HG02840 (cell line): ENCODE measurements around the gene ZNF879.

Experiments
- ATAC-seq: cut with Tn5 transposase; IDR thresholded peaks from one replicate; pipeline ENCODE4 v1.9.1; 2021; ENCODE audit warnings: mild to moderate bottlenecking, moderate library complexity, moderate number of reproducible peaks; ENCODE audit not compliant: unreplicated experiment, low FRiP score

The ZNF879 gene

DNA sequence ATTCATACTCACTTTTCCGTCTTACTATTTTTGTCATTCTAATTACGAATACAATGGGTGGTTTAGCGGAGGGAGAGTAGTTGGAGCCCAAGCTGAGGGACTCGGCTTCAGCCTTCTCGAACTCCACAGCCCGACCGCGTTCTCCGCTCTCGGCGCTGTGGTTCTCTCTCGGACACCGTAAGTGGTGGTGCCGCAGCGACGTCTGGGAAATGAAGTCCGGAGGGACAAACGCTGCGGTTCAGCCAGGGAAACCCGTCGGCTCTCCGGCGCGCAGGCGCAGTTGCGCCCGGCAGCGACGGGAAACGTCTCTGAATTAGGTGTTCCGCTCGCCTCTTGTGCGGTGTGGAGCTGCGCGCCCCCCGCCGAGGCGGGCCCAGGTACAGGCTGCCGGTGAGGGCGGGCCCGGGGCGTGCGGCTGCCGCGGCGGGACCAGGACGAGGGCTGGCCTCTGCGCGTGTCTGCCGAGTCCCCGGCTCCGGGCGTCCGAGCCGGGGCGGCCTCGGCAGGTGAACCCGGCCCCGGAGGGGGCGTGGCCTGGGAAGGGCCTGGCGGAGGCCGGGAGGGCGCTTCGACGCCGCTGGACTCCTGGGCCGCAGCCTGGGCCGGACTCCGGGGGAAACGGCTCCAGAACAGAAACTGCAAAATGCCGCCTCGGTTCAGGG lies at the start of gene ZNF879:
TSS of gene ZNF879 (plus strand) at position 277 of the 662 bp plus-strand sequence. CDS start 1,201 bp downstream, outside the sequence.
- no peak for ATAC-seq

DNA sequence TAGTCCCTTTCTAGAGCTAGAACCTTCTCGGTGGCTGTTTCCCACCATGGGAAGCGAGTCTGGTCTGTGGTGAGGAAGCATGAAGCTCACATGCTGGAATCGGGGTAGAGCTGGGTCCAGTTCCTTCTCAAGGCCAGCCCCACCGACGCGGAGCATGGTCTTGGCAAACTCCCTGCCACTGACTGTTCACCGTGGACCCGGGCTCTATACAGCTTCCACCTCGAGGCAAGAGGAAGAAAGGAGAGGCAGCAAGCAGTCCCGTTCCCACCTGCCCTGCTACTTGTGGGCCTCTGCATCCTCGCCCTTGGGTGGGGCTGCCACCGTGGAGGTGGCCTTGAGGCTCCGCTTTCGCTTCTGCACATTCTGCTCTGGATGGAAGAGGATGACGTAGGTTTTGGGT lies 42.2 kb upstream of the ZNF879 start:
- ATAC-seq, result no peak

DNA sequence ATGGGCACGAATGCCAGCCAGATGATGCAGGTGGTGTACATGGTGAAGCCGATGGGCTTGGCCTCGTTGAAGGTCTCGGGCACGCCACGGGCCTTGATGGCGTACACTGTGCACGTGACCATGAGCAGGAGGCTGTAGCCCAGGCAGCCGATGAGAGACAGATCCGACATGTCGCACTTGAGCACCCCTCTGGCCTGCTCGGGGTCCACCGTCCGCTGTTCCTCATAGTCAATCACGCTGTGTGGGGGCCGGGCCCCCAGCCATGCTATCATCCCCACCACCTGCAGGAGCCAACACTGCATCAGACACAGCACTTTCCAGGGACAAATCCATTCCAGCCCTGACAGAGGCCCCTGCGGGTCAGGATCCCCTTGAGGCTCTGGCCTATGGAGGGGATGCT lies 40.7 kb upstream of the ZNF879 start:
- no peak for ATAC-seq

DNA sequence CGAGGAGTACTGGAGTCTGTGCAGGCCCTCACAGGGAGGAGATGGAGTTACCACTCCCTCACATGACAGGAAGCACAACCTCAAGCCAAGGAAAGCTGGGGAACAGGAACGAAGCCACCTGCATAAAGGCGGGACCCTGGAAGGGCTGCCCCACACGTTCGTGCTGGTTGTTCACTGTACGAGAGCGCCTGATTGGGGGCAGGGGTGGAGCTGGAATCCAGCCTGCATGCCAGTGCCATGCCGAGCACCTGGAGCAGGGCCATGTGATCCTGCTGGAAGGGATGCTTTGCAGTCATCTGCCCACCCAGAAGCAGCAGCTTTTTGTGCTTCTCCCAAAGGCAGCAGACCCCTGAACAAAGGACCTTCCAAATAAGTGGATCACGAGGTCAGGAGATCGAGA lies 39.9 kb upstream of the ZNF879 start:
- ATAC-seq, result no peak

DNA sequence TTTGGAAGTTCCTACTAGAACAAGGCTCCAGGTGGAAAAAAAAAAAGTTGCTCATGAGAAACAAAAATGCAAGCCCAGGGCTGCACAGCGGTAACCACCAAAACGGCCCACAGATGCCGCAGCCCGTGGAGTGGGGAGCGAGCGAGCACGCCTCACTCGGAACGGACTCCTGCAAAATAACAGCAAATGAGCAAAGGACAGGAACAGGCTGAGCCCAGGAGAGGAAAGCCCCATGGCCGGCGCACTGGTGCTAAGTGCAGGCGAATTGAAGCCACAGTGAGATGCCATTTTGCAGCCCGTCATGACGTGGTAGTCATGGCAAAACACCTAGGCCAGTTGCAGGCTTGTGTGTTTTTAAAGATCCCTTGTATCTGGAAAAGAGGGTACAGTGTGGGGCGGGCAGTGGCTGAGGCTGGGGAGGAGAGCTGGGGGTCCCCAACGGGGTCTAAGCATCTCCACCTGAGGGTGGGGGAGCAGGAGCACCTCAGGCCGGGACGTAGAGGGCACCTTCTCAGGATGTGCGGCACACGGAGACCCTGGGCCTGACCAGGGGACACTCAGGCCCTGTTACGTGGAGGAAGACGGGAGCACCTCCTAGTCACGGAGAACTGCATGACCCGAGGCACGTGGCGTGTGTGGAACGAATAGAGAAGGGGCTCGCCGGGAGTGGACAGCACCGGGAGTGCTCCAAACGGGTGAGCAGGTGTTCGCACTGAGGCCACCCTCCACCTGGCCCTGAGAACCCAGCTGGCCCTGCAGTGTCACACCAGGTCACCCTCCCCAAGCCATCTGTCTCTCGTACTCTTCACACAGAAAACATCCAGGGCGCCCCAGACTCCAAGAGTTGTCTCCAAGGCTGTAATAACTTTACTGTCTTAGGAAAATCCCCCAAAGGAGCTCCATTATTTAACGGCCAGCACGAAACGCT lies 39.2 kb upstream of the ZNF879 start:
- ATAC-seq, result no peak

DNA sequence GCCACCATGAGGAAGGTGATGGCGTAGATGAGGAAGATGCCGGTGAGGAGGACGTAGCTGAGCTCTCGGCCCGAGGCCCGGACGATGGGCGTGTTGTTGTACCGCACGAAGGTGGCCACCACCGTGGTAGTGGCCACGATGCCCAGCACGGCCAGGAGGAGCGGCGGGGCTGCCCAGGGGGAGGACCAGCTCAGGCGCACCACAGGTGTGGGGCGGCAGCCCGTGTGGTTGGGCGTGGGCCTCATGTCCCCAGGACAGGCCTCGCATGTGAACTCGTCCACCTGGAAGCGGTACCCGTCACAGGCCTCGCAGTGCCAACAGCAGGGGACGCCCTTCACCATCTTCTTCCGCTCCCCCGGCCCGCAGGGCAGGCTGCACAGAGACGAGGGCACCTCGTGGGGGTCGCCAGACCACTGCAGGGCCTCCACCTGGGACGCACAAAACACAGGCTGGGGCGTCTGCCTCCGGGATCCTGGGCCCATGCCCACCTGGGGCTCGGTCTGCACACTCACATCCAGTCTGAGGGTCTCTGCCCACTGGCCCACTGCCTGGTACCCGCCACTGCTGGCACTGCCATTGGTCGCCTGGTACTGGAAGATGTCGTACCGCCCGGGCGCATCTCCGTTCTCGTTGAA lies 37.2 kb upstream of the ZNF879 start:
- ATAC-seq, result no peak

DNA sequence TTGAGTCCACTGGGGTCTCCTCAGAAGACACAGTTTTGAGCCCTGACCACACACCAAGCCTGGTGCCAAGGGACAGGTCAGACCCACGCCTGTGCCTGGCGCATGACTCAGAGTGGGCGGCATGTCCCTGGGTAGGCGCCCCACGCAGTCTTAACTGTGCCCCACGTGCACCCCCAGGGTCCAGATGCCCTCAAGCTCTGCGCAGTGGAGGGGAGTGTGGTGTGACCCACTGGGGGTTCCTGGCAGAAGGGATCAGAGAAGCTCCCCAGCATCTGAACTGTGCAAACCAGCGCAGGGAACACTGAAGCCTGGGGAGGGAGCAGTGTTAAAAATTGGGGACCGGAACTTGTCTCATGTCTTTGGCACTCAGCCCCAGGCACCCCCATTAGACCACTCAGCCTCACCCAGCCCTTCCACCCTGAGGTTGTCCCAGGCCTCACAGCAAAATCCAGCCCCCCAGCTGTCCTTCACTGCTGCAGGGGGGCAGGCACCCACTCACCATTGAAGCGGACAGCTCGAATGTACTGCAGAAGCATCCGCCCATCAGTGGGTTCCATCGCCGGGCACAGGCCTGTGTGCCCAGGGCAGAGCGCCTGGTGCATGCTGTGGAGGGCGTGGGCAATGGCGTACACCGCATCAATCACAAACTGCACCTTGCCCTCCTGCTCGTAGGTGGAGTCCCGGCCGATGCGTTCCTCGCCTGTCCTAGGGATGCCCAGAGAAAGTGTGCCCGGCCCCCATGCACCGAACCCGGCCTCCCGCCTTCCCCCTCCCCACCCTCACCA lies 35.0 kb upstream of the ZNF879 start:
- no peak for ATAC-seq

DNA sequence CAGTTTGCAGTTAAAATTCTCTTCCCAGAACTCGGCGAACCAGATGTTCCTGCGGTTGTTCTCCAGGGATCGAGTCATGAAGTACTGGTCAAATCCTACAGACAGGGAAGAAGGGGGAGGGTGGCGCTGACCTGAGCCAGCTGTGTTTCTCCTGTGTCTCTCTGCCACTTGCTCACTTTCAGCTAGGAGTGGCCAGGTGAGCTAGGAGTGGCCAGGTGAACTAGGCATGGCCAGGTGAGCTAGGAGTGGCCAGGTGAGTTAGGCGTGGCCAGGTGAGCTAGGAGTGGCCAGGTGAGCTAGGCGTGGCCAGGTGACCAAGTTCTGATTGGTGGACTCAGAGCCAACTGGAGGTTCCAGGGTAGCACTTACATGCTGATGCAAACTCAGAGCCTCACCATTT lies 34.3 kb upstream of the ZNF879 start:
- ATAC-seq, result no peak

DNA sequence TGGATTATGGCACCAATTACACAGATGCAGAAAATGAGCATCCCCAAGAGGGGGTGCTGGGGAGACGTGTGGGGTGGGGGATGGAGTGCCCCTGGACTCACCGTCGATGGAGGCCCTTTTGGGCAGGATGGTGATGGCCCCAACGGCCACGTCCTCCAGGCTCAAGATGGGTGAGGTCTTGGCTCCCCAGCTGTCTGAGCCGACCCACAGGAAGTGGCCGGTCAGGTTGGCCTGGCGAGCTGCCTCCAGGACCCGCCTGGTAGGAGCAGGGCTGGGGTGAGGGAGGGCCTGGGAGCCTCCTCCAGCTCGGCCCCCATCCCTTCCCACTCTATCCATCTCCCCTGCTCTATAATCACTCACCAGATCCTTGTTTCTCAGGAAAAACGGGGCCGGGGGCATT lies 33.1 kb upstream of the ZNF879 start:
- no peak for ATAC-seq

DNA sequence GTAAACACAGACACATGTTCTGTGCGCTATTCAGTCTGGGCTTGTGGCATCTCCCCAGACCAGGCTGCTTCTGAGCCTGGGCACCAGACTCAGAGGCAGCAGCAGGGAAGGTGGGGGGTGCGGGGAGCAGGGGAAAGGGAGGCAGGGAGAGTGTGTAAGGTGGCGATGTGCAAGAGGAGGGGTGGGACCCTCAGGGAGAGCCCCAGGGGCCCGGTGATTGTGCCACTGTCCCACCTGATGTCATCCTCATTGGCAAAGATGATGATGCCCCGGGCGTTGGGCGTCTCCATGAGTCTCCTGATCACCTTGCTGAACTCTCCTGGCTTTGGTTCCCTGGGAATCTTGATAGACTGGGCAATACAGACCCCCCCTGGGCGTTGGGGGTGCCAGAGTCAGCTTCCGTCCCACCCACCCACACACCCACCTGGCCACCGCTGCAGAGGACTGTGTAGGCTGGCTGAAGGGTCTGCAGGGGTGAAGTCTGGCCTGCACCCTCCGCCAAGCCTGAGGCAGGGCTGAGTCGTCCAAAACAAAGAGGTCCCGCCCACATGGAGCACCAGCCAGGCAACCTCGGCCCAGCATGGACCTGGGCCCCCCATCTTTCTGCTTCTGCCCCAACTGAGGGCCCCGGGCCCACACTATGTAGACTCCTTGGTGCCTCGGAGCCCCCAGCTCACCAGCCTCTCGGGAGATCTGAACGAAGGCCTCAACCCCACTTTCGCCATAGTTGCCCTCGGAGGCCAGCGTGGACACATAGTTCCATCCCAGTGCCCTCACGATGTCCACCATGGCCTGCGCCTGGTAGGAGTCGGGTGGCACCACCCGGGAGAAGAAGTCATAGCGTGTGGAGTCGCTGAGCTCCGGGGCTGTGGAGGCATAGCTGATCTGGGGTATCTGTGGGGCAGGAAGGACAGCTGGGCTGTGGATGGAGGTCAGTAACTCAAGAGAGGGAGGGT lies 32.1 kb upstream of the ZNF879 start:
- ATAC-seq, result no peak

DNA sequence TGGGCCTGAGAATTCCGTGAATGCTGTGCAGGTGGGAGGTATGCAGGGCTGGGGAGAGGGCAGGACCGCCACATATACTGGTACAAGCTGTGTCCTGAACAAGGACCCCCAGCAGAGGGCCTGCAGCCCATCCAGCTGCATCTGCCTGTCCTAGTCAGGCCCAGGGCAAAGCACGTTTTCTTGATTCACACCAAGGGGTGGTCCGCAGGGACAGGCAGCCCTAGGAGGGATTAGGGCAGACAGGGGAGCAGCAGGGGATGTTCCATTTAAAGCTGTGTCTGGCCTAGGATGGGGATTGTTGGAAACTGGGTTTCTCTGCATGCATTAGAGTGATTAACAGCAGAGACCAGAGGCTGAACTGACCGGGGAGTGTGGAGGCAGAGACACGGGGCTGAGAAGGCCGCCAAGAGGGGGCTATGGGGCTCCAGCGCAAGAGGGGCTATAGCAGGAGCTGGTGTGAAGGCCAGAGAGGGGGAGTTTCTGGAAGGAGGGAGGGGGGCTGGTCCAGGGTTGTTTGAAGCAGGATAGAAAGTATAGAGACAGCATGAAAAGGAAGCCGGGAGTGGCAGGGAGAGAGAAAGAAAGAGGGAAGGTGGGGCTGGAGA lies 31.2 kb upstream of the ZNF879 start:
- no peak for ATAC-seq

DNA sequence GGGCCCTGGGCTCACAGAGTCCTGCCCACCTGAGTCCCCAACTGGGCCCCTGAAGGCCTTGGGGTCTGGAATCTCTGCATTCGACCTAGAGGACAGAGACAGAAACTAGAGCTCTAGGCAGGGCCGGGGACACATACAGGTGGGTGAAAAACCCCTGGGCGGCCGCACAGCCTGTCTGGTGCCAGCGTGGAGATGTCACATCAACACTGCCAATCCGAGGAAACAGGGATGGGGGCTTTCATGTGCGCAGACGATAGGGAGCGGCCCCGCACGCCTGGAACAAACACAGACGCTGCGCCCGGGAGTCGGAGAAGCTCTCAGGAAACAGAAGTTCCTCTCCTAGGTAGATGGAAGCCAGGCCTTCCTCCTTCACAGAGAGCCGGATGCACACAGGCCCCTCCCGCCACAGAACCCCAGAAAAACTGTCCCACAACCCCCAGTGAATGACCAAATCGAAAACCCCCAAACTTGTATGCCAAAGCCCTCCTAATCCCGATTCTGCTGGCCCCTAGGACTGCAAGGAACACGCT lies 30.3 kb upstream of the ZNF879 start:
- ATAC-seq, result no peak

DNA sequence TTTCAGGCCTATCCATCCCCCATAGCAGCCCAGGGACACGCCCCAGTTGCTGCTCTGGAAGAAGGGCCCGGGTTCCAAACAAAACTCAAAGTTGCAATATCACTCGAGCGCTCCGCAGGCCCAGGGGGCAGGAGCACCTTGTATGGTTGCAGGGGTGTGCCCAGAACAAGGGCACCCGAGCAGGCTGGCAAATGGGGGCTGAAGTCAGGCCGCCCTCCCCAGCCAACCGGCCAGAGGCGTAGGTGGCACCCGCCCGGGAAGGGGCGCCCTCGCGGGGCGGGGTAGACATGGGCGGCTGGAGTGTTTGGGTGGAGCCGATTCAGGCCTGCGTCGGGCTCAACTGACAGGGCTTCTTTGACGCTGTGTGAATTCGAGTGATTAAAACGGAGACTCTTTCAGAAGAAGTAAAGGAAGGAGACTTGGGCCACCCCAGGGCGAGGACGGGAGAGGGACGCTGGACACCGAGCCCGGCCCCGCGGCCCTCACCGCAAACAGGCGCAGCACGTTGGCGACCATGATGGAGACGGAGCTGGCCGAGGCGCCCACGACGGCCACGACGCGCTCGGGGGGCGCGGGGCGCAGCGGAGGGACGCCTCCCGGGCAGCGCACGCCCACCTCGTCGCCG lies 29.5 kb upstream of the ZNF879 start:
- no peak for ATAC-seq

DNA sequence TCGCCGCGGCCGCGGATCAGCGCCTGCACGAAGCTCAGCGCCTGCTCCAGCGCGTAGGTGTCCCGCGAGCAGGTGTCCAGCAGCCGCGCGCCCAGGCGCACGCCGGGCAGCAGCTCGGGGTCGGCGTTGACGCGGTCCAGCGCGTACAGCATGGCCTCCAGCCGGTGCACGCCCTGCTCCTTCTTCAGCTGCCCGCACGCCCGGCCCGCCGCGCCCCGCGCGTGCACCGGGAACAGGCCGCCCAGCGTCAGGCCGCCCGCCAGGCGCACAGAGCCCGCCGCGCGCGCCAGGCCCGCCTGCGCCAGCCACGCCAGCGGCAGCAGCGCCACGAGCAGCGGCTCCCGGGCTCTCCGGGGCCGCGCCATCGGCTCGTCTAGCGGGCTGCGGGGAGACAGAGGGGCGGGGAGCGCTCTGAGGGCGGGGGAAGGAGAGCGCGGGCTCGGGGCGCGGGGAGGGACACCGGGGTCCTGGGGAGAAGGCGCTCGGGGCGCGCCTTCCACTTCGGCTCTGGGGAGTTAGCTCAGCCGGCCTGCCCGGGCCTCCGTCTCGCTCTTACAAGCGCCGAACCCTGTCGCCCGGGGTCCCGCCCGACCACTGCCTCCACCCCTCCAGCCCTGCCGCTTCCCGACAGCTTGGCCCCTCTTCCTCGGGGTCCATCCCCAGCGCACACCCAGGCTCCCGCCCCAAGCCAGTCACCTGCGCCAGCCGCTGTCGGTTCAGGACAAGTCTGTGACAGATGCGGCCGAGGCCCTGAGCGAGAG lies 28.8 kb upstream of the ZNF879 start, which contains the start of gene GRM6:
TSS of gene GRM6 (minus strand) at position 741 of the 761 bp plus-strand sequence. CDS start at position 365, 376 bp downstream.
- no peak for ATAC-seq

DNA sequence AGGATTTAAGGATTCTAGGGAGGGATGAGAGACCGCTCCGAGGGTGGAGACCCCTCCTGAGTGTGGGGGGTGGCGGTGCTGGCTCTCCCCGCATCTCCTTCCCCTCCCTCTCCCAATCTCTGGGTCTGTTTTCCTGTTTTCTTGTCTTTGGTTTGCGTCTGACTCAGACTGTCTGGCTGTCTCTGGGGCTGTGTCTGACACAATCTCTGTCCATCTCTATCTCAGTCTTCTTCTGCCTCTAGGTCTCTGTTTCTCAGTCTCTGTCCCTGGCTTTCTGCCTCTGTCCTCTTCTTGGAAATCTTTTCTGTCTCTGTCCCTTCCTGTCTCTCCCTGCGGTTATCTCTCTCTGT lies 28.3 kb upstream of the ZNF879 start:
- ATAC-seq, result no peak

DNA sequence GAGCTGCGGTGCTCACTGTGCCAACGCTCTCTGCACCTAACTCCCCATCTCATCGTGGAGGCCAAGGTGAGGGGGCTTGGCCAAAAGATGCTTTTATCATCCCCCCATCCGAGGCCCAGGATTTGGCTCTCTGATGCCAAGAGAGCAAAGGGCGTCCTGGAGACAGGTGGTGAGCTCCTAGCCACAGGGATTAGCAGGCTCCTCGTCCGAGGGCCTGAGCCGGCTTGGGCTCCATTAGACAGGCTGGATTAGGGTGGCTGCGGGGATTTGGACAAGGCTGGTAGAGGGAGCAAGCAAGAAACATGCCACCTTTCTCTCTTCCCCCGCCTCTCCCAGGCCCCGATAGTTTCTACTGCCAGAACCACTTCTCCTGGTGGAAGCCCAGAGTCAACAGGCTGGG lies 27.4 kb upstream of the ZNF879 start:
- no peak for ATAC-seq

DNA sequence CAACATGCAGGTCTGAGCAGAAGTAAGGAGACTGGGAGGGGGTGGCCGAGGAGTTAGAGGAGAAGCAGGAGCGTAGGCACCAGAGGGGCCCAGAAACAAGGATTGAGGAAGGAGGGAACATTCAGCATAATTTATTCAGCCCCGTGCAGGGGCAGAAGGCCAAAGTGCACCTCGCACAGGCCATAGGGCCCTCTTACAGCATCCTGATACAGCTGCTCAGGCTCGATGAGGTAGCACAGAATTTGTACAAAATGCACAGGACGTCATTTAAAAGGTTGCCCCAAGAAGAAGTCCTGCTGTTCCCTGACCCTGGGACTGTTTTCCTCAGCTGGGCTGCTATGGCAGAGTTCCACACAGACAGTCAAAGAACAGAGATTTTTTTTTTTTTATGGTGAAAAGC lies 26.4 kb upstream of the ZNF879 start:
- no peak for ATAC-seq

DNA sequence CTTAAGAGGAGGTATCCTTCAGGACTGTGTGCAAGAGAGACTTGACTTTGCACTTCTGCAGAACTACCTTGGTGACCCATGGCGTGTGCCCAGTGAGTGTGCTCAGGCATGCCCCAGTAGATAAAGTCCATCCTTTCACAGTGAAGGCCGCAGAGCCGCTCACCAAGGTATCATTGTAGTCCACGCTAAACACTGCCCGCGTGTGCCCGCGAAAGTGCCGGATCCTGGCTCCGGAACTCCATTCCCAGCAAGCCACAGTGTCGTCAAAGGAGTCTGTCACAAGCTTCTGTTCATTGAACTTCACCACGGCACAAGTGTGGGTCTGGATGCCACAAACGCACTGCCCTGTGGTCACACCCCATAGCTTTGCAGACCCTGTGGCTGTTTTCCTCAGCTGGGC lies 25.2 kb upstream of the ZNF879 start:
- no peak for ATAC-seq
